ENCODE results near the gene CBY3.

- TF ChIP-seq POLR2A (IDR thresholded peaks at IDR 0.05) (no peak), CTCF (IDR thresholded peaks at IDR 0.05) (no peak)
Observed at GRCh38 chr5:179696603-179697002, 15.8 kb upstream of the CBY3 start.
